ENCODE measurements around the gene VPS8. TPM values are rescaled to one million over a fixed set of nuclear protein-coding genes. Genes with fewer than 3 reads are reported as not detected.

Gene VPS8
- total RNA-seq, 3 donors from 2014 or later: 52.2 to 86.3 (median 61.9) TPM

GRCh38 chr3:184767377-184767776 is 44.6 kb upstream of the VPS8 start:
- Histone ChIP-seq H3K27me3 (no peaks in the 10 kb centered on the region), H3K36me3 (no peaks in the 10 kb centered on the region), H3K27ac (no peak overlapping the region), H3K9me3 (no peaks in the 10 kb centered on the region), H3K4me3 (no peak overlapping the region), H3K4me1 (no peaks in the 10 kb centered on the region)
- no peak for TF ChIP-seq POLR2AphosphoS5 (IDR thresholded peaks at IDR 0.05)
- no peak for TF ChIP-seq CTCF (IDR thresholded peaks at IDR 0.05)
- TF ChIP-seq POLR2A (IDR thresholded peaks at IDR 0.05): no peak
- DNase-seq (ENCODE audit: low spot score in 2 of 2): no peak
- intact Hi-C loops (cut with DNase I; ENCODE audit: low total_unique reads): no loop called here

- Histone ChIP-seq H3K4me3 (no peak overlapping the region), H3K27ac (no peak overlapping the region), H3K4me1 (no peaks in the 10 kb centered on the region), H3K9me3 (no peaks in the 10 kb centered on the region), H3K36me3 (no peaks in the 10 kb centered on the region), H3K27me3 (no peaks in the 10 kb centered on the region)
- no peak for DNase-seq (ENCODE audit: low spot score in 2 of 2)
- TF ChIP-seq POLR2AphosphoS5 (IDR thresholded peaks at IDR 0.05): no peak
- TF ChIP-seq CTCF (IDR thresholded peaks at IDR 0.05): no peak
- no peak for TF ChIP-seq POLR2A (IDR thresholded peaks at IDR 0.05)
- intact Hi-C loops (cut with DNase I; ENCODE audit: low total_unique reads): no loop called here
Measured at GRCh38 chr3:184769382-184770170, 42.4 kb upstream of the VPS8 start.

GRCh38 chr3:184770541-184770940 is 41.4 kb upstream of the VPS8 start:
- no peaks in the 10 kb centered on the region for H3K4me1 ChIP-seq
- intact Hi-C loops (cut with DNase I; ENCODE audit: low total_unique reads): no loop called here
- no peak for DNase-seq (ENCODE audit: low spot score in 2 of 2)
- no peak for TF ChIP-seq POLR2AphosphoS5 (IDR thresholded peaks at IDR 0.05)
- no peak for TF ChIP-seq POLR2A (IDR thresholded peaks at IDR 0.05)
- TF ChIP-seq CTCF (IDR thresholded peaks at IDR 0.05): no peak
- H3K9me3 ChIP-seq: no peaks in the 10 kb centered on the region
- no peaks in the 10 kb centered on the region for H3K27me3 ChIP-seq
- no peak overlapping the region for H3K4me3 ChIP-seq
- H3K27ac ChIP-seq: no peak overlapping the region
- no peaks in the 10 kb centered on the region for H3K36me3 ChIP-seq

- Histone ChIP-seq H3K4me1 (no peaks in the 10 kb centered on the region), H3K36me3 (no peaks in the 10 kb centered on the region), H3K9me3 (no peaks in the 10 kb centered on the region), H3K27me3 (no peaks in the 10 kb centered on the region), H3K4me3 (no peak overlapping the region), H3K27ac (no peak overlapping the region)
- intact Hi-C loops (cut with DNase I; ENCODE audit: low total_unique reads): no loop called here
- TF ChIP-seq POLR2A (IDR thresholded peaks at IDR 0.05) (no peak), CTCF (IDR thresholded peaks at IDR 0.05) (no peak), POLR2AphosphoS5 (IDR thresholded peaks at IDR 0.05) (no peak)
- DNase-seq (ENCODE audit: low spot score in 2 of 2): no peak
Measured at GRCh38 chr3:184771301-184772127, 40.5 kb upstream of the VPS8 start.

Data from breast epithelium (tissue), 4 donors.